ENCODE results near the gene RTP2.

Gene RTP2, protein sequence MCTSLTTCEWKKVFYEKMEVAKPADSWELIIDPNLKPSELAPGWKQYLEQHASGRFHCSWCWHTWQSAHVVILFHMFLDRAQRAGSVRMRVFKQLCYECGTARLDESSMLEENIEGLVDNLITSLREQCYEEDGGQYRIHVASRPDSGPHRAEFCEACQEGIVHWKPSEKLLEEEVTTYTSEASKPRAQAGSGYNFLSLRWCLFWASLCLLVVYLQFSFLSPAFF

DNA sequence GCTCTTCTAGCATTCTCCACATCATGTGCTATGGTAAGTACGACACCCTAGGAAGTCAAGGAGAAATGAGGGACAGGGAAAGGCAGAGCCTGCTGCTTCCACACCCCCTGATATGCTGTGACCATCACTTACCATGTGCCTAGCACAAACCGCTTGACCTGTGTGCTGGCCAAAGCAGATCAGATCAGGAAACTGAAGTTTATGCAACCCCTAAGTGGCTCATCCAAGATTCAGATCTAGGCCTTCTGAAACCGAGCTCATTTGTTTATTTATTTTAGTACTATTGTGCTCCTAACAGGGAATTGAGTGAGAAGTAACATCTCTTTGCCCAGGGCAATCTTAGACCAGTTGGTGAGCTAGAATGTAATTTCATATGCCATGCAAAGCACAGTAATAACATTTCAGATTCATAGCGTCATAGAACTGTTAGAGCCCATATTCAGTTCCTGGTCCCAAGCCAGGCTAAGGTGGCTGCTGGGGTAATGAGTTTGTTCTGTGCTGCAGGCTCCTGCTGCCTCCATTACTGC is at the start of gene RTP2:
TSS of gene RTP2 (minus strand) at position 51 of the 527 bp plus-strand sequence. CDS start 429 bp downstream, outside the sequence.
- DNase-seq: no peak

DNA sequence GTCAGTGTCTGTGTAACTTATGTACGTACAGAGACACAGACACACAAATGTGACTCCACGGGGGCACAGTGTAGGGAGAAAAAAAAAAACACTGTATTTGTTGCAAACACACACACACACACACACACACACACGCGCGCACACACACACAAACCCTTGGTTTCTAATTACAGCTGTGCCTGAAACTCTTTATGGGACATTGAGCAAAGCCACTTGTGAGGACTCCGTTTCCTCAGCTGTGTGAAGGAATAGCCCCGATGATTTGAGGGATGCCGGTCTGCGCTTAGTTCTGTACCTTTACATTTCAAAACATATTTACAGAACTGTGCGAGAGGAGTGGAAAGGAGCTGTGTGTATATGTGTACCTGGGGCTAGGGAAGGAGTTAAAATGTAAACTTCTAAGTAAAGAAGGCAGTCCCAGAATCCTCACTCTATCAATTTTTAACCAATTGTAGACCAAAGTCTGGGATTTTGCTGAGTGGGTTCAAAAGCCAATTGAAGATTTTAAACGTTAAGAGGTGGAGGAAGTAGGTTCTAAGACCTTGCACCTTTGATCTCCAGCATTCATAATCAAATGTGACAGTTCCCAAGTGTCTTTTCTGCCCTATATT is 48.3 kb upstream of the RTP2 start:
- no peak for DNase-seq

DNA sequence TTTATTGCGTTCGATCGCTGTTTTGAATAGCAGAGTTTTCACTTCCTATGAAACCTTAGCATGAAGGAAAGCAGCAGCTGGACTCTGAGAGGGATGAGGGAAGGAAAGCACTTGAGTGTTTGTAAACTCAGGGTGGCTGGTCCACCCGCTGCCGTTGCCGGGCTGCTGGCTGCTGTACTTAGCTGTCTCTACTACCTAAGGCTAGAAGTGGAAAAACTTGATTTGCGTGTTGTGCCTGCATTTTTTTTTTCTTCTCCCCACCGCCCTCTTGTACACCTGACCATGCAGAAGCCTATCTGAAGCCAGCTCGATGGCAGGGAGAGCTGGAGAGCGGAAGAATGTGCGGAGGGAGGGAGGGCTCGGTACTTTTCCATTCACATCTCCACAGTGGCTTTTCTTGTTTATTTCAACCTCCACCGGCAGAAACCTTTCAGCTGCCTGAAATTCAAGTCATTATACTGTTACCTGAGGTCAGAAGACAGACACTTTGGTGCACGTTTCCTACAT is 47.7 kb upstream of the RTP2 start:
- DNase-seq: no peak

DNA sequence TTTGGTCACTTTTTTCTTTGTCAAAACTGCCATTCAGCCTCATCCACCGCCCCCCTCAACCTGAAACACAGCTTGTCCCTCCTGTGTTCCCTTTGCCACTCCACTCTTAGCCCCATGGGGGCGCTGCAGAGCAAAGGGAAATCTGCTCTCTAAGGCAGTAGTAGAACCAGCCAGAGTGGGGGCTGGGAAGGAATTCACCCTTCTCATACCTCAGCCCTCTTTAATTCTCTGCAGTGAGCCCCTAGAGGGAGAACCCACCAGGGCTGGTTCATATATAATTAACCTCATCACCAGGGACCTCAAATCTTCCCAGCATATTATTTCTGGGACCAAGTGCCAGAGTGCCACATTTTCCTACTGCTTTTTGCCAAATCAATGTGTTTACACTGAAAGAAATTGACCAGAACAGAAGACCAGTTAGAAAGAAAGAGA is 45.7 kb upstream of the RTP2 start:
- DNase-seq: peak; percentile 88

DNA sequence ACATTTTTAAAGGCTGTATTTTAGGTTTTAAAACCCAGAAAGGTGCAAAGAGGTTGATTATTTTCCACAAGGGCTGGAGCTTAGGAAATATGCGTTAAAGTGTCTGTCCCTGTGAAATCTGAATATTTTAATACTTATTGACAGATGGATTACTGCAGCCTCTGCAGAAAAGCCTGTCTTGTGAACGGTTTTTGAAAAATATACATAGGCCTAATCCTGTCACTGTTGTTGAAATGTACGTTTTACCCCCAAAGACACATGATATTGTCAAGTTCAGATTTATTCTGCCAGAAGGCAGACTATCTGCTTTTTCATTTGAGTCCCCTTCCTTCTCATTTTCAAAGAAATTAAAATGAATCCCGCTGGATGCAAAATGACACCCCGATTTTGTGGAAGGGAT is 45.1 kb upstream of the RTP2 start:
- DNase-seq: no peak

DNA sequence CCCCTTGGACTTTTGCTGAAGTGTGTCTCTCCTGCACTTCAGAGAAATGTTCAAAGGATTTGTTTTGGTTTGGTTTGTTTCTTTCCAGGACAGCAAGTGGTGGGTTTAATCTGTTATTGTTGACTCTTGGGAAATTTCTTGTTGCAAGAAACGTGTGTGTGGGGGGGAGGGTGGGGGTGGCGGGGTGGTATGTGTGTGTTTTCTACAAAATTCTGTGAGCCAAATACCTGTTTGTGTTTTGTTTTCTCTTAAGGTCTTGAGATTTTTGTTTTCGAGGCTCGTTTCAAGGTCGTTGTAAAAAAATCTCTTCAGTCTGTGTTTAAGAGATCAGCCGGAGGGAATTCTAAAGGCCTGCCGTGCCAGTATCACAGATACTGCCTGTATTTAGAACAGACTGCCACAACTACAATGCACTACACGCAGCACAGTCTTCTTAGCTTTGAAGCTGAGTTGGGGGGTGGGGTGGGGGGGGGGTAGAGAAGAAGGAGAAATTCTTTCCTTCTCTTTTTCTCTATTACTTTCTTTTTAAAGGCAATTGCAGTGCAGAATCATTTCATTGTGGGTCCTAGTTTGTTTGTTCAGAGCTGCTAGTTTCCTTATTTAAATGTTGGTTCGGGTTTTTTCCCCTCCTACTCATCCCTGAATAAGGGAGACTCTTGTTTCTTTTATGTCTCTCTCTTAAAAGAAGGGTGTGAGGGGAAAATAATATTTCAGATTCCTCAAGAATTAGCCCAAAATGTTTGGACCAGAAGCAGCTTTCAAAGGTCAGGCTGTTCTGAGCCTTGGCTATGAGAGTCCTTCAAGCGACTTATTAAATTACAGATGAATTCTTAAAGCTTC is 44.3 kb upstream of the RTP2 start:
- DNase-seq: no peak

DNA sequence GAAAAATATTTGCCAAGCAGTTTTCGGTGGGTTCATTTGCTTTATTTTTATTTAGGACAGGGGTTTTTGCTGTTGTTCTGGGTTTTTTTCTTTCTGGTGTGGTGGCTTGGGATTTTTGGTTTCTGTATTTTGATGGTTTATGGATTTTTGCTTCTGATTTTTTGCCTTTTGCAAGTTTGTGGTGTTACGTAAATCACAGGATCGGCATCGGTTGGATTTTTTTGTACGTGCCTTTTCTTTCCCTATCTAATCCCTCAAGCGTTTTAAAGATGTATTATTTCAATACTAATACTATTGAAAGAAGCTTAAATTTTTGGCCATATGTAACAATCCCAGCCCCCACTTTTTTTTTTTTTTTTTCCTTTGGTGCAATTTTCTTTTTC is 43.7 kb upstream of the RTP2 start:
- DNase-seq: no peak

DNA sequence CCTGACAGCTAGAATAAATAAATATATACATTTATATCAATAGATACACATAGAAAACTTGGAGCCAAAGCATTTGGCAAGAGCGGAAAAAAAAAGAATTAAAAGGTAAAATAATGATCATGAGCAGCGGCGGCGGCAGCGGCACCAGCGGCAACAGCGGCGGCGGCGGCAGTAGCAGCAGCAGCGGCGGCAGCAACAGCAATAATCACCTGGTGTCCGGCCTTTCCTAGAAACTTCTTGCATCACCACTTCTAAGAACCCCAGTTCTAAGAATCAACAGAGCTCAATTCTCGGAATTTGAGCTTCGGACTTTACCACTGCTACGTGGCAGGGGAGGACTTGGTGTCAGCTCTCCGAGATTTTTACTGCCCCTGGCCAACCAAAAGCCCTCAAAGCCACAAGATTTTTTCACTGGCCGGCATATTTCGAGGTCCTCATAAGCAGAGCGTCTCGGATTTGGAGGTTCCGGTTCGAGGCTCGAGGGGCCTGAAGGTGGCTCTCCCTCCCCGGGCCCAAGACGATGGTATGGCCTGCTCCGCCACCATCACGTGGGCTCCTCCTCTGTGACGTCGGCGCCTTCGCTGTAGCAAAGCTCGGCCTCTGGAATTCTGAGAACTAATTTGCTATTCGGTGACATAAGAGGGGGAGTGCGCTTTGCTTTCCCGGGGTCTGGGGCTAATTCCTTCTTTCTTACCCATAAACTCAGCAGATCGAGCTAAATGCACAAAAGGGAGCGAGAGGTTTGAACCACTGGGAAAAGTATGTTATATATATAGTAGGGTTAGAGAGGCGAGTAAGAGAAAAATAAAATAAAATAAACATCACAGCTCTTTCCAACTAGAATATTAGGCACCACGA is 43.1 kb upstream of the RTP2 start, which contains the start of gene BCL6:
TSS of gene BCL6 (minus strand) at position 268 of the 858 bp plus-strand sequence. CDS start 11,775 bp downstream, outside the sequence.
- DNase-seq: peak; percentile 80

DNA sequence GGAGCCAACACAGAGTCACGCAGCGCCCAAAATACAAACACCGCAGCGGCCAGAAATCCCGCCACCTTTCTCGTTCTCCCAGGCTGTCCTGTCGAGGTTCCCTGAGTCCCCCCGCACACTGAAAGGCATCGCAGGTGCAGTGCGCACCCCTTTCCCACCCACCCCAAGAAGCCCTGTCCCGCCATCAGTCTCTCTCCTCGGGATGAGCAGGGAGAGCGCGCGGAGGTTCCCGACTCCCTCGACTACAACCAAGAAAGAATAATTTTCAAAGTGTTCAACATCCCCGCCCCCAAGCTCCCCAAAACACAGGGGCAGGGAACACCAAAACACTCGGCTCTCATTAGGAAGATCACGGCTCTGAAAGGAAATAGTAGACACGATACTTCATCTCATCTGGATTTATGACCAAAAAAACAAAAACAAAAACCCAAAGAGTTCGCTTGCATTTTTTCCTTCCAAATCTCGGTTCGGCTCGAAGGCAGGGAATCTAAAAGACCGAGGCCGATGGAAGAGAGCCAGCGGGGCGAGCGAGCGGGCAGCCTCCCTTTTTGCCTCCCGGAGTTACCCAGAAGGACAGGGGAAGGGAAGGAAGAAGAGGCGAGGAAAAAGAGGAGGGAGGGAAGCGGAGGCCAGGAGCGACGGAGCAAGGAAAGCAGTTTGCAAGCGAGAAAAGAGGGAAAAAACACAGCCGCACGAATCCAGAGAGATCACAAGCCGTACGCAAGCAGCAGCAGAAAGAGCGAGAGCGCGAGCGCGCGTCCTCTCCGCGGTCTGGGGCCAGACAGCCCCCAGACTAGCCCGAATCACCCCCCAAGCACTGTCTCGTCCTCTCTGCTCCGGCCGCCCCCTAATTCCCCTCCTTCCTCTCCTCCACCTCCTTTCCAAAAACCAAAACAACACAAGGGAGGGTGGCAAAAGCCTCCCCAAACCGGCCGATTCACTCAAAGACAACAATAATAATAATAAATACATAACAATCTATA is 42.1 kb upstream of the RTP2 start:
- peak; percentile 62 for DNase-seq

DNA sequence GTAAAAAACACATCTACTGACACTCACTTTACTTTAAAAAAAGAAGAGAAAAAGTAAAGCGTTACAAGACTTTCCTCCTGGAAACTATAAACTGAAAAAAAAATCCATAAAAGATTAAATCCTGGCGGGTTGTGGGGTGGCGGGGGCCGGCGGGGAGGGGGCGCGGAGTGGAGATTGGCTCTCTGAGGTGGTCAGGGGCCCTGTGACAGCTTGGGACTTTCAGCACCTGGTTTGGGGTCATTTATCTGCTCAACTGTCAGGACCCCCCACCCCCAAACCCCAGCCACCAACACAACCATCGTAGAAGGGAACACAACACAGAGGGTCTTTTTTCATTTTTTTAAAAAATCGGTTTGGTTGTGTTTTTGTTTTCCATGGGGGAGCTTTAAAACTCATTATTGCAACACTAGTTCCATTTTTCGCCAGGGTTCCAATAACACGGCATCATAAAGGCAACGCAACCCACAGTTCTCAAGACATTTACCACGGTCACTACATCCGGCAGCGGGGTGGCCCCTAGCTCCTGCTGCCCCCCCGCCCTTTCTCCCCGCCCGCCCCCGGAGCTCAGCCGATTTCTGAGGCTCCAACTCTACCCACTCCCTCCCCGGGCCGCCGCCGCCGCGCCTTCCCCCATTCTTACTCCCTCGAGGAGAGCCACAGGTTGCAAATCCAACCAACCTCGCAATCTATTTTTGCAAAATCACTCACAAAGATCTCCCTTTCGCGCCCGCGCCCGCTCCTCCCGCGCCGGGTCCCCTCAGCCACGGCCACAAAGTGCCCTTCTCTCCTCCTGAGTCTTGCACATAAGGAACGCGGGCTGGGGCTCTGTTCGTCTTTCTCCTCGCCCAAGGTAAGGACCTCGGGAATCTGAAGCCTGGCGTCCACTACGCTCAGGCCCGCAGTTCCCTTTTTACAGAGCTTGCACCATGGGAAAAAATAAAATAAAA is 41.1 kb upstream of the RTP2 start:
- DNase-seq: peak; percentile 55

DNA sequence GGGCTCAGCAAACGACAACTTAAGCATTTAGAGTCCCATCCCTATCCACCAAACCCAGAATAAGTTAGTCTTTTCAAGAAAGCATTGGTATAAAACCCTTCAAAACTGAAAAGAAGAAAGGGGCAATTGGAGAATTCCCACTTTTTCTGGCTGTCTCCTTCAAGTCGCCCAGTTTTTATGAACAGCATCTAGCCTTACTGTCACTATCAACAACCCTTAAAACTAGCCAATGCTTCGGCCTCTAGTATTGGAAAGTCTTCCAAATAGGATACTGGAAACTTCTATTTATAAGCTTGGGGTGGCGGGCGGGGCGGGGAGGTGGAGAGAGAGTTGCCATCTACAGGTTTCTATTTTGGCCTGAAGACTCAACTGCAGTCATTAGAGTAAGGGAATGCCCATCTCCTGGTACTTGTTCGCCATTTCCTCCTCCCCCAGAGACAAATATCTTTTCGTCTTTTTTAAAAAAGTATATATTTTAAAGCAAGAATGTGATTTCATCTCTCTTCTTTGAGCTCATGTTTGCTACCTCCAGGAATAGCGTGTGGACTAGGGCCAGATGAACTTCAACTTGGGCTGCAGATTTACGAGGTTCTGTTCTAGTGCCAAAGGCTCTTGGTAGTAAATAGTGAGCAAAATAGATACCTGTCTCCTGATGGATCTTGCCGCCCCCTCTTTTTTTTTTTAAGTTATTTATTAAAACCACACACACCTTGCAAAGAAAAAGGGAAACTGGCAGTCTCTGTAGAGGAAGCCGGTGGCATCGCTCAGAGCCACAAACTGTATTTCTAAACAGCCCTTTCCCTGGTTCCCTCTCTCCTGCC is 40.2 kb upstream of the RTP2 start:
- no peak for DNase-seq

DNA sequence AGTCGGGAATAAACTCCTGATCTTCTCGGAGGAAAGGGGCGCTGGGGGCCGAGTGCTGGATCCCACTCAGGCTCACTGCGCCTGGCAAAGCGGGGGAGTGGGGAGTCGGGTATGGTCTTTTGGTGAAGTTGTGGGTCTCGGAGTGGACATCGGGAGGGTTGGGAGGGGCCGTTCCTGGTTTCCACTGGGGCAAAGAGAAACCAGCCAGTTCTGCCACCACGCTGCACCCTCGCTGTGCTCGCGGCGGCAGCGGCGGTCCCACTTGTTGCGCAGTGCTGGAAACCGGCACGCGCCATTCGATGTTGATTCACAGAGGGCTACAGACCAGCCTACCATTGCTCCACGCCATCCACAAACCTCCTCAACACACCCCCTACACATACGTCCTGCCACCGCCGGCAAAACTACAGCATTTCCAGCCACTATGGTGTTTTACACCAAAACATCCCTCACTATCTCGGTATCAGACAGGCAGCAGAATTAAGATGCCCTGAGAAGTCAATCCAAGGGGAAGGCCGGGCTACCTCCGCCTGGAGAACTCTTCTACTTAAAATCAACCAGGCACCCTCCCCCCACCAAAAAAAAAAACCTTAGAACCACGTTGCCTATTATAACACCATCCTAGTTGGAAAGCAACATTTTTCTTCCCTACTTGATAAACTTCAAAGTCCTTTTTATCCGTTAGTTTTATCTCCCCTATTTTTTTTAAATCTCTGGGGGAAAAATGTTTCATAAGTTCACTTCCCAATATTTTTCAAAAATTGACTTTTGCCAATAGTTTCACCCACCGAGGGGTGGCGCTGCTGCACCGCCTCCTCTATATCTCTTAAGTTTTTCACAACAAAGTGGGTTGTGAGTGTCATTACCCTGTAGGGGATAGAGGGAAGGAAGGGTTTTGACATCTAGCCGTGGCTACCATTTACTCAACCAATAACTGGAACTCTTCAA is 39.3 kb upstream of the RTP2 start:
- peak; percentile 71 for DNase-seq

DNA sequence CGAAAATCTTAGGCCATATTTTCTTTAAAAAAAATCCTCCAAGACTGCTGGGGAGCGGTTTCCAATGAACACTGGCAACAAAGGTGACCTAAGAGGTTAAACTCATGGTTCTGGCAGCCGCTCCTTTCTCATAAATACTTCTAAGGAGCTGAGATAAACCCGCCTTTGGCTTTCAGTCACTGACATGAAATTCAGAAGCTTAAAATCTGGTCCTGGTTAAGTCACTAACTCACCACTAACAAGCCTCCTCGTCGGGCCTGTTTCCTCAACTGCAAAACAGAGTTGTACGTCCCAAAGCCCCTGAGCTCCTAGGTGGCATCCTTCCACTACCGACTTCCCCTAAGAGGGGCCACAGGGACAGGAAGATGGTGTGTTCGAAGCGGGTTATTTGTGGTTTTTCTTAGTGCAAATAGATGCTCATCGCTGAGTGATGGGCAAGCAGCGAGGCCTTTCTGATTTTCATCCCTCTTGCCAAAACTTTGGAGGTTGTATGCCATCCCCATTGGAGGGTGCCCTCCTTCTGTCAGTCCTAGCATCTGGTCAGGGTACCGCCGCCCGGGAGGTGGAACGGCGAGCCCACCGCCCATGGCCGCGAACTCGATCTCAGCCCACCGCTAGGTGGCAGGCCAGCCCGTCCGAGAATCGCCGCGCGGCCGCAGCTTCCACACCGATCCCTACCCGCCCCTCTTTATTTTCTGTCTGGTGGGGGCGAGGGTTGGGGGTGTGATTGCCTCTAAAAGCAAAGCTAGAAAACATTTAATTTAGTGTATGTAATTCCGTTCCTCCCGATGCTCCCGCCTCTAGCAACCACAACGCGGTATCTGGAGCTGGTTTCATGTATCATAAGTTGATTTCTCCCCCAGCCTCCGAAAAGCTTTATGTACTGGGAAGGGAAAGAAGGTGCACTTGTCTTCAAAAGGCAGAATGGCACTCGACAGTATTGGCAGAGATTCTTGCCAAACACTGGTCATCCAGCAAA is 38.4 kb upstream of the RTP2 start:
- DNase-seq: peak; percentile 67

DNA sequence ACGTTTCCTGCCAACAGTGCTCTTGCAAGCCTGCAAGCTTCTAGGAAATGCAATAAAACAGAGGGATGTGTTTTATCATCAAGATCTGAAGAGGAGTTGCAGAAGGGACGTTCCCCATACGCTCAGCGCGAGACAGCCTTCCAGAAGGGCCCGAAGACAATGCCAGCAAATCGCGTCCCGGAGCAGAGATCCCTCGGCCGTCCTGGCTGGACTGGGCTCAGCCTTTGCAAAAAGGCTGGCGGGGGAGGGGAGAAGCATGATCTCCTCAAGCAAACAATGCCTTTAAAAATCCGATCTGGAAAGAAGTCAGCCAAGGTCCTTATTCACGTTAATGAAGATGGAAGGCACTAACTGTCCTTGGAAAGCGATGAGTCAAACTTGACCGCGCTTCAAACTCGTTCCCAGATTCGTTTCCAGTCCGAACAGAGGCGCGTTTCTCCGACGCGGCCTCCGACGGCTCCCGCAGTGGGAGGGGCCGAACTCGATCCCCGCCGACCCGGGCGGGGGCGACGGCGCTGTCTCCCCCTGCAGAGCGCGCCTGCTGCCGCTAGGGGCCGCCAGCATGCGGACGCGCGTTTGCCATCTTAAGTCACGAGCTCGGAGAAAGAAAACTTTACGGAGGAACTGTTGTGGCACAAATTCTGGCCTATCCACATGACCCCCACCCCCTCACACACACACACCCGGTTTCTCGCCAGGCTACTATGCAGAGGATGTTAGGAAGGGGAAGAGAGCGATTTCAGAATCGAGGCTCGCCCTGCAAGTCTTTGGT is 37.4 kb upstream of the RTP2 start:
- peak; percentile 79 for DNase-seq

DNA sequence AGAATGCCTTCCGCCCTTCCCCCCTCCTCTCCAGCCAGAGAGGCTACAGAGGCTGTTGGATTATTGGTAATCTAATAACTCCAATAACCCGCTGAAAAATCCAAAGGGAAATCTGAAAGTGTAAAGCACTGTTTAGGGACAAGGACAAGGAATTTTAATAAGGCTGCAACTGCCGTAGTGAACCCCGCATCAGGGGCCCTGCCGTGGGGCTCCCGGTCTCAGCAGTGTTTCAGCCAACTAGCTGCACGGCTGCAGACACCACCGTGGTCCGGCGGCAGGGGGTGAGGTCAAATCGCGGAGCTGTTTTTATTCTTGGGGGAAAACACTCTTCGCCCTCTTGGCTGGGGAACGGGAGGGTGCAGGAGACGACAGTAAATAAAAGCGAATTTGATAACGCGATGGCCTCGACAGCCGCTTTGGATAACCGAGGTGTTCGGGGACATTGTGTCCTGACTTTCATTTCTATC is 36.8 kb upstream of the RTP2 start:
- DNase-seq: peak; percentile 23

Data from activated gamma-delta T cell treated with Interleukin-2 at 50 U/mL for 16 hours (primary cell).